Natural killer cell (primary cell): ENCODE measurements around the gene KLF1. TPM values are rescaled to one million over a fixed set of nuclear protein-coding genes. Genes with fewer than 3 reads are reported as not detected.
"Not testable (repeated sequence)": the region's sequence is repeated elsewhere in the genome, so short reads cannot be mapped to it uniquely, and the experiment has no call there.

Experiments
- ATAC-seq, 3 donors: fragments of 150-1000 bp in 2 of 3; fragments of 200-7000 bp in 1 of 3; cut with Tn5 transposase; 1 replicate in 1 of 3; 2 replicates in 2 of 3; pipeline ENCODE4 v1.10.0; 2021; ENCODE audit warnings: mild to moderate bottlenecking in 2 of 3, moderate library complexity in 2 of 3
- DNase-seq, 2 donors: peaks; one replicate each; pipeline versions ENCODE4 v3.0.0 to v3.0.0-alpha.2; 2013 to 2021; ENCODE audit warnings: mixed read lengths in 1 of 2
- H3K27ac ChIP-seq: one replicate; pipeline ENCODE4 v1.5.1; 2013; ENCODE audit warnings: mild to moderate bottlenecking, low read length
- H3K27me3 ChIP-seq: one replicate; pipeline ENCODE4 v1.6.1; 2013; ENCODE audit warnings: low read length; ENCODE audit not compliant: control insufficient read depth, insufficient read depth
- H3K36me3 ChIP-seq: one replicate; pipeline ENCODE4 v1.6.1; 2013; ENCODE audit warnings: low read length; ENCODE audit not compliant: control insufficient read depth, insufficient read depth
- H3K4me1 ChIP-seq: one replicate; pipeline ENCODE4 v1.6.1; 2013; ENCODE audit warnings: low read length; ENCODE audit not compliant: control insufficient read depth, insufficient read depth
- H3K4me3 ChIP-seq: one replicate; pipeline ENCODE4 v1.5.1; 2013; ENCODE audit warnings: low read length
- H3K9me3 ChIP-seq: one replicate; pipeline ENCODE4 v1.6.1; 2013; ENCODE audit warnings: low read length; ENCODE audit not compliant: control insufficient read depth, insufficient read depth
- H3K27ac Mint-ChIP-seq, 2 donors: one replicate each; pipeline ENCODE4 v1.8.0; 2022; ENCODE audit warnings: mild to moderate bottlenecking in 2 of 2, mixed read lengths in 2 of 2, moderate library complexity in 1 of 2
- H3K27me3 Mint-ChIP-seq, 2 donors: one replicate each; pipeline ENCODE4 v1.8.0; 2022; ENCODE audit warnings: low read depth in 2 of 2, mixed read lengths in 2 of 2
- H3K36me3 Mint-ChIP-seq: one replicate; pipeline ENCODE4 v1.8.0; 2022; ENCODE audit warnings: mixed read lengths
- H3K4me1 Mint-ChIP-seq, 2 donors: one replicate each; pipeline ENCODE4 v1.8.0; 2022; ENCODE audit warnings: mixed read lengths in 2 of 2
- H3K4me3 Mint-ChIP-seq: one replicate; pipeline ENCODE4 v1.8.0; 2022; ENCODE audit warnings: mild to moderate bottlenecking, moderate library complexity, mixed read lengths
- H3K9me3 Mint-ChIP-seq, 2 donors: one replicate each; pipeline ENCODE4 v1.8.0; 2022; ENCODE audit warnings: mixed read lengths in 2 of 2
- WGBS: methylation state at CpG from one replicate; pipeline ENCODE4 v1.1.7; 2013; ENCODE audit warnings: missing lambda C conversion rate; ENCODE audit not compliant: insufficient coverage; 5-methylcytosine and 5-hydroxymethylcytosine counted together
- intact Hi-C: fragments of 100-400 bp; cut with micrococcal nuclease; formaldehyde crosslinking; loops from one replicate; pipeline ENCODE4 v1.14.2; 2022
- total RNA-seq, 4 donors: library from RNA; stranded (reverse); fragments of 120-200 nt in 1 of 4; gene quantifications; one replicate each; pipeline versions ENCODE4 v1.2.3 to v1.2.4, GENCODE V29; 2013 to 2022
- TF ChIP-seq, protein P1 (sequence below): fragments of 200-600 bp; IDR thresholded peaks from one replicate; pipeline ENCODE4 v1.8.0; 2022; ENCODE audit warnings: antibody characterized with exemption

The KLF1 gene
- total RNA-seq, 3 donors from 2014 or later (not counting 1 experiment from before 2014, with no cell fraction given) = not detected

DNA sequence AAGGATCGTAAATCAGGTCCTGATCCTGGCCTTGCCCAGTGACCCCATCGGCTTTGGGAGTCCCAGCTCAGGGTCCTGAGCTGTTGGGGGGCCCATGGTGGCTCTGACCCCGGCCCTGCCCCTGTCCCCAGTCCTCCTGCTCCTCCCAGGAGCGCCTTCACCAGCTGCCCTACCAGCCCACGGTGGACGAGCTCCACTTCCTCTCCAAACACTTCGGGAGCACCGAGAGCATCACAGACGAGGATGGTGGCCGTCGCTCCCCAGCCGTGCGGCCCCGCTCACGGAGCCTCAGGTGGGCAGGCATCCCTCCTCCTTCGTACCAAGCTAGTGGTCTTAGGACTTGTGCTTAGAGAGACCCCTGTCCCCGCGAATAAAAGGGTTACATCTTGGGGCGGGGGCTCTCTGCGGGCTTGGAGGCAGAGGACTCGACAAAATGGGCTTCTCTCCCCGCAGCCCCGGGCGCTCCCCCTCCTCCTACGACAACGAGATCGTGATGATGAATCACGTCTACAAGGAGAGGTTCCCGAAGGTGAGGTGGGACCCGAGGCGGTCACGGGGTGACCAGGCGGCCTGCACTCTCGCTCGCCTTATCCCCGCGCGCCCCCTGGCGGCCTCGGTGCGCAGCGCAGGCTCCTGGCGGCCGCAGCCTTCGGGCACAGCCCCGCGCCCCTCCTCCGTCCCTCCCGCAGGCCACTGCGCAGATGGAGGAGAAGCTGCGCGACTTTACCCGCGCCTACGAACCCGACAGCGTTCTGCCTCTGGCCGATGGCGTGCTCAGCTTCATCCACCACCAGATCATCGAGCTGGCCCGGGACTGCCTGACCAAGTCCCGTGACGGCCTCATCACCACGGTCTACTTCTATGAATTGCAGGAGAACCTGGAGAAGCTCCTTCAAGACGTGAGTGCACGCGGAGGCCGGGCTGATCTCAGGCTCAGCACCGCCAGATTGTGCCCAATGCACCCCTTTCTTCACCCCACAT lies 39.6 kb downstream of the KLF1 start:
- Mint-ChIP-seq H3K4me3 (no peak overlapping the region), H3K27ac (peak overlapping the region in 1 of 2 donors; percentile 69), H3K4me1 (peaks cover 6 to 7% of the 10 kb centered on the region in 2 donors), H3K9me3 (no peaks in the 10 kb centered on the region), H3K27me3 (peaks cover 7 to 12% of the 10 kb centered on the region in 2 donors), H3K36me3 (no peaks in the 10 kb centered on the region)
- H3K36me3 ChIP-seq = no peaks in the 10 kb centered on the region
- H3K4me3 ChIP-seq = no peak overlapping the region
- H3K27me3 ChIP-seq = peaks cover 13% of the 10 kb centered on the region
- H3K4me1 ChIP-seq = peaks cover 11% of the 10 kb centered on the region
- intact Hi-C loops = loop anchor here (1.0 to 2.0 kb wide), 3 partner anchors 81 to 283 kb away; no protein-coding TSS in a partner anchor
- TF ChIP-seq, protein P1, sequence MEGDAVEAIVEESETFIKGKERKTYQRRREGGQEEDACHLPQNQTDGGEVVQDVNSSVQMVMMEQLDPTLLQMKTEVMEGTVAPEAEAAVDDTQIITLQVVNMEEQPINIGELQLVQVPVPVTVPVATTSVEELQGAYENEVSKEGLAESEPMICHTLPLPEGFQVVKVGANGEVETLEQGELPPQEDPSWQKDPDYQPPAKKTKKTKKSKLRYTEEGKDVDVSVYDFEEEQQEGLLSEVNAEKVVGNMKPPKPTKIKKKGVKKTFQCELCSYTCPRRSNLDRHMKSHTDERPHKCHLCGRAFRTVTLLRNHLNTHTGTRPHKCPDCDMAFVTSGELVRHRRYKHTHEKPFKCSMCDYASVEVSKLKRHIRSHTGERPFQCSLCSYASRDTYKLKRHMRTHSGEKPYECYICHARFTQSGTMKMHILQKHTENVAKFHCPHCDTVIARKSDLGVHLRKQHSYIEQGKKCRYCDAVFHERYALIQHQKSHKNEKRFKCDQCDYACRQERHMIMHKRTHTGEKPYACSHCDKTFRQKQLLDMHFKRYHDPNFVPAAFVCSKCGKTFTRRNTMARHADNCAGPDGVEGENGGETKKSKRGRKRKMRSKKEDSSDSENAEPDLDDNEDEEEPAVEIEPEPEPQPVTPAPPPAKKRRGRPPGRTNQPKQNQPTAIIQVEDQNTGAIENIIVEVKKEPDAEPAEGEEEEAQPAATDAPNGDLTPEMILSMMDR = peak; percentile 100
- peak; percentile 85 to 88 for DNase-seq
- H3K9me3 ChIP-seq = no peaks in the 10 kb centered on the region
- peak; percentile 96 to 99 (median 98) for ATAC-seq
- WGBS = 10% methylated on average over 69 of the region's 69 CpGs
- no peak overlapping the region for H3K27ac ChIP-seq

DNA sequence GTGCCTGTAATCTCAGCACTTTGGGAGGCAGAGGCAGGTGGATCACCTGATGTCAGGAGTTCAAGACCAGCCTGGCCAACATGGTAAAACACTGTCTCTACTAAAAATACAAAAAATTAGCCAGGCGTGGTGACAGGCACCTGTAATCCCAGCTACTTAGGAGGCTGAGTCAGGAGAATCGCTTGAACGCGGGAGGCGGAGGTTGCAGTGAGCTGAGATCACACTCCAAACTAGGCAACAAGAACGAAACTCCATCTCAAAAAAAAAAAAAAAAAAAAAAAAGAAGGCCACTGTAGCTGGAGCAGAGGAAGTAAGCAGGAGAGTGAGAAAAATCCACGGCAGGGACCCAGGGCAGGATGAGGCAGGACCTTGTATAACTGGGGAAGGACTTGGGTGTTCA lies 40.4 kb downstream of the KLF1 start:
- H3K27me3 Mint-ChIP-seq = peaks cover 10 to 18% of the 10 kb centered on the region in 2 donors
- H3K4me1 Mint-ChIP-seq = peaks cover 6 to 11% of the 10 kb centered on the region in 2 donors
- not testable (repeated sequence) for ATAC-seq, H3K9me3 Mint-ChIP-seq, H3K4me3 ChIP-seq, H3K4me3 Mint-ChIP-seq, H3K36me3 ChIP-seq, H3K27ac ChIP-seq, H3K27ac Mint-ChIP-seq, DNase-seq, H3K36me3 Mint-ChIP-seq, H3K9me3 ChIP-seq
- Histone ChIP-seq H3K27me3 (peaks cover 14% of the 10 kb centered on the region), H3K4me1 (peaks cover 11% of the 10 kb centered on the region)
- 40% methylated on average over 2 of the region's 7 CpGs for WGBS
- intact Hi-C loops = loop anchor here (1.0 to 2.0 kb wide), 3 partner anchors 80 to 282 kb away; no protein-coding TSS in a partner anchor

- peaks cover 29 to 39% of the 10 kb centered on the region in 2 donors for H3K27me3 Mint-ChIP-seq
- H3K36me3 Mint-ChIP-seq = no peaks in the 10 kb centered on the region
- H3K27me3 ChIP-seq = peaks cover 38% of the 10 kb centered on the region
Observed at GRCh38 chr19:12843999-12844732, 42.8 kb downstream of the KLF1 start.

More at GRCh38 chr19:12843999-12844732, 42.8 kb downstream of the KLF1 start:
- 81% methylated on average over 3 of the region's 3 CpGs for WGBS
- Mint-ChIP-seq H3K4me3 (no peak overlapping the region), H3K27ac (no peak overlapping the region), H3K4me1 (peaks cover 20 to 29% of the 10 kb centered on the region in 2 donors), H3K9me3 (no peaks in the 10 kb centered on the region)
- ATAC-seq (no peak), DNase-seq (no peak)
- Histone ChIP-seq H3K4me3 (no peak overlapping the region), H3K4me1 (peaks cover 24% of the 10 kb centered on the region), H3K9me3 (peaks cover 4% of the 10 kb centered on the region), H3K36me3 (no peaks in the 10 kb centered on the region), H3K27ac (no peak overlapping the region)
- intact Hi-C loops = loop anchor here (5.0 kb wide), 1 partner anchor 37 kb away; the partner anchor contains the start of gene RNASEH2A
- TF ChIP-seq, protein P1 = no peak
